BLaER1 treated with 17β-estradiol and CSF1 and Interleukin-3, amounts not matched to agents 10 nM and 100 nM (cell line): ENCODE results near the gene DIP2A.
"Not testable (repeated sequence)": the region's sequence is repeated elsewhere in the genome, so short reads cannot be mapped to it uniquely, and the experiment has no call there.

Experiments used
- H3K27ac ChIP-seq, 11 experiments: shearing (Covaris generic); formaldehyde crosslinking; 2 replicates each; pipeline ENCODE4 v1.8.1; 2022
- H3K27me3 ChIP-seq, 11 experiments: shearing (Covaris generic); formaldehyde crosslinking; 2 replicates each; pipeline ENCODE4 v1.8.1; 2022
- H3K36me3 ChIP-seq, 11 experiments: shearing (Covaris generic); formaldehyde crosslinking; 2 replicates each; pipeline ENCODE4 v1.8.1; 2022
- H3K4me1 ChIP-seq, 10 experiments: shearing (Covaris generic); formaldehyde crosslinking; 2 replicates each; pipeline ENCODE4 v1.8.1; 2022
- H3K4me2 ChIP-seq, 11 experiments: shearing (Covaris generic); formaldehyde crosslinking; 2 replicates each; pipeline ENCODE4 v1.8.1; 2022
- H3K4me3 ChIP-seq, 10 experiments: shearing (Covaris generic); formaldehyde crosslinking; 2 replicates each; pipeline ENCODE4 v1.8.1; 2022
- H3K9ac ChIP-seq, 11 experiments: shearing (Covaris generic); formaldehyde crosslinking; 2 replicates each; pipeline ENCODE4 v1.8.1; 2022
- H3K9me3 ChIP-seq, 11 experiments: shearing (Covaris generic); formaldehyde crosslinking; replicated peaks in 1 of 11; 2 replicates each; pipeline ENCODE4 v1.8.1; 2022
- H4K20me1 ChIP-seq, 11 experiments: shearing (Covaris generic); formaldehyde crosslinking; 2 replicates each; pipeline ENCODE4 v1.8.1; 2022
- Cebpa-rat ChIP-seq, 11 experiments: shearing (Covaris generic); IDR thresholded peaks; 2 replicates each; pipeline ENCODE4 v1.8.1; 2022

The DIP2A gene

DNA sequence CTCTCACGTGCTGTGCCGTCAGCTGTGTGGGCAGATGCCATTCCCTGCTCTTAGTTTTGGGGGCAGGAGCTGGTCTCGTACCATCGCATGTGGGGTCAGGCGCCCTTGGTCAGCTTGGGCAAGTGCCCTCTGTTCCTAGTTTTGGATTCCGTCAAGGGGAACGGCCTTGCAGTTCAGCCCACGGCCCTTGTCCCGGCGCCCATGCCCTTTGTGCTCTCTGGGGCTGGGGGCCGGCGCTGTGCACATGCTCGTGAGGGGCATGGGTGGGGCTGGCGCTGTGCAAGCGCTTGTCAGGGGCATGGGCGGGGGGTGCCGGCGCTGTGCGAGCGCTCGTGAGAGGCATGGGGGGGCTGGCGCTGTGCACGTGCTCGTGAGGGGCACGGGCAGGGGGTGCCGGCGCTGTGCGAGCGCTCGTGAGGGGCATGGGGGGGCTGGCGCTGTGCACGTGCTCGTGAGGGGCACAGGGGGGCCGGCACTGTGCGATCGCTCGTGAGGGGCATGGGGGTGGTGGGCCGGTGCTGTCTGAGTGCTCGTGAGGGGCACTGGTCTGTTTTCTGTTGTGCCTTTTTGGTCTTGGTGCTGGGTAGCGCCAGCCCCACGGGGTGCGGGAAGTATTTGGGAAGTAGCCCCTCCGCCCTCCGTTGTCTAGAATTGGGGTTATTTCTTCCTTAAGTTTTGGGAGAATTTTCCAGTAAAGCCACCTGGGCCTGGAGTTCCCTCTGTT, 29.5 kb upstream of the DIP2A start:
- no peaks in the 10 kb centered on the region for H3K27me3 ChIP-seq
- H3K9me3 ChIP-seq = no peaks in the 10 kb centered on the region
- no peak for TF ChIP-seq Cebpa-rat (IDR thresholded peaks at IDR 0.05)
- H3K9ac ChIP-seq = no peak overlapping the region
- no peak overlapping the region for H3K27ac ChIP-seq
- H3K4me3 ChIP-seq = no peak overlapping the region
- no peak overlapping the region for H3K4me2 ChIP-seq
- H4K20me1 ChIP-seq = peaks cover 0 to 52% (median 0%) of the 10 kb centered on the region in 11 experiments; a peak in 5 of 22 replicates
- peaks cover 49 to 94% (median 84%) of the 10 kb centered on the region in 11 experiments for H3K36me3 ChIP-seq
- H3K4me1 ChIP-seq = peaks cover 2 to 20% (median 11%) of the 10 kb centered on the region in 10 experiments

DNA sequence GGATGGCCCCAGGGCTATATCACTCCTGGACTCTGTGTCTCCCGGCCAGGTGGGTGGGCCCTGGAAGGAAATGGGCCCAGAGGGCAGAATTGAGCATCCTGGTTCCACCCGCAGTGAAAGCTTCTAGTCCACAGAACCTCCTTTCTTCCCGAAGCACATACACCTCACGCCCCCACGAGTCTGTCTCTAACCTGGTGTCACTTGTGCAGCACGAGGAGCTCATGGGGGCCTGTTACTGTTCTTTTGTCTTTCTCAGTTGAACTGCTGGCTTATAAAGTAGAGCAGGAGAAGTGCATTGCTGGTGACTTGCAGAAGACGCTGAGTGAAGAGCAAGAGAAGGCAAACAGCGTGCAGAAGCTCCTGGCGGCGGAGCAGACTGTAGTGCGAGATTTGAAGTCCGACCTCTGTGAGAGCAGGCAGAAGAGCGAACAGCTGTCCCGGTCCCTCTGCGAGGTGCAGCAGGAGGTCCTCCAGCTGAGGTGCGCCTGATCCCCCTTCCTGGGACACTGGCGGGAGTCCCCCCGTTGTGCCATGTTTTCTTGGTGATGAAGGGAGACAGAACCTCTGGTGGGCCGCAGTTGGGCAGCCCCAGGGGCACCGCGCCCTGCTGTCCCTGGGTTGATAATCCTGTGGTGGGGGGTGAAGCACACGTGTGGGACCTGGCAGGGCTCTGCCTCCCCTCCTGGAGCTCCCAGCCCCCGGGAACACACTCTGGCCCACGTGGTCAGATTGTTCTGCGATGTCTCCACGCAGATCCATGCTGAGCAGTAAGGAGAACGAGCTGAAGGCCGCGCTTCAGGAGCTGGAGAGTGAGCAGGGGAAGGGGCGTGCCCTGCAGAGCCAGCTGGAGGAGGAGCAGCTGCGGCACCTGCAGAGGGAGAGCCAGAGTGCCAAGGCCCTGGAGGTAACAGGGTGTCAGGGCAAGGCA, 28.7 kb upstream of the DIP2A start:
- TF ChIP-seq Cebpa-rat (IDR thresholded peaks at IDR 0.05) = no peak
- peaks cover 57 to 100% (median 93%) of the 10 kb centered on the region in 11 experiments for H3K36me3 ChIP-seq

DNA sequence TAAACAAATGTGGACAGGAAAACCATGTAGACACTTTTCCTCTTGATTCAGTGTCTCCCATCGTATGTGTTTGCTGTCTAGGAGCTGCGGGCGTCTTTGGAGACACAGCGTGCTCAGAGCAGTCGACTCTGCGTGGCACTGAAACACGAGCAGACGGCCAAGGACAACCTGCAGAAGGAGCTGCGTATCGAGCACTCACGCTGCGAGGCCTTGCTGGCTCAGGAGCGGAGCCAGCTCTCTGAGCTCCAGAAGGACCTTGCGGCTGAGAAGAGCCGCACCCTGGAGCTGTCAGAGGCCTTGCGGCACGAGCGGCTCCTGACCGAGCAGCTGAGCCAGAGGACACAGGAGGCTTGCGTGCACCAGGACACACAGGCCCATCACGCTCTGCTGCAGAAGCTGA, 27.2 kb upstream of the DIP2A start:
- Histone ChIP-seq H3K9me3 (no peaks in the 10 kb centered on the region), H3K4me2 (peak overlapping the region in 4 of 11 experiments; percentile 8 to 66 (median 38); a peak in 5 of 22 replicates), H4K20me1 (peaks cover 0 to 61% (median 0%) of the 10 kb centered on the region in 11 experiments; a peak in 6 of 22 replicates), H3K4me3 (no peak overlapping the region), H3K27ac (no peak overlapping the region), H3K36me3 (peaks cover 56 to 100% (median 95%) of the 10 kb centered on the region in 11 experiments), H3K9ac (peak overlapping the region in 1 of 11 experiments; percentile 6; a peak in 1 of 22 replicates), H3K27me3 (no peaks in the 10 kb centered on the region), H3K4me1 (peaks cover 0 to 26% (median 6%) of the 10 kb centered on the region in 10 experiments; a peak in 10 of 20 replicates)
- TF ChIP-seq Cebpa-rat (IDR thresholded peaks at IDR 0.05) = no peak

More for the DNA sequence above, 28.7 kb upstream of the DIP2A start:
- peaks cover 0 to 18% (median 8%) of the 10 kb centered on the region in 10 experiments; a peak in 11 of 20 replicates for H3K4me1 ChIP-seq
- no peaks in the 10 kb centered on the region for H3K9me3 ChIP-seq
- H3K27me3 ChIP-seq = no peaks in the 10 kb centered on the region
- H3K4me3 ChIP-seq = no peak overlapping the region
- H3K9ac ChIP-seq = no peak overlapping the region
- H3K27ac ChIP-seq = no peak overlapping the region
- H4K20me1 ChIP-seq = peaks cover 0 to 59% (median 0%) of the 10 kb centered on the region in 11 experiments; a peak in 5 of 22 replicates
- no peak overlapping the region for H3K4me2 ChIP-seq

DNA sequence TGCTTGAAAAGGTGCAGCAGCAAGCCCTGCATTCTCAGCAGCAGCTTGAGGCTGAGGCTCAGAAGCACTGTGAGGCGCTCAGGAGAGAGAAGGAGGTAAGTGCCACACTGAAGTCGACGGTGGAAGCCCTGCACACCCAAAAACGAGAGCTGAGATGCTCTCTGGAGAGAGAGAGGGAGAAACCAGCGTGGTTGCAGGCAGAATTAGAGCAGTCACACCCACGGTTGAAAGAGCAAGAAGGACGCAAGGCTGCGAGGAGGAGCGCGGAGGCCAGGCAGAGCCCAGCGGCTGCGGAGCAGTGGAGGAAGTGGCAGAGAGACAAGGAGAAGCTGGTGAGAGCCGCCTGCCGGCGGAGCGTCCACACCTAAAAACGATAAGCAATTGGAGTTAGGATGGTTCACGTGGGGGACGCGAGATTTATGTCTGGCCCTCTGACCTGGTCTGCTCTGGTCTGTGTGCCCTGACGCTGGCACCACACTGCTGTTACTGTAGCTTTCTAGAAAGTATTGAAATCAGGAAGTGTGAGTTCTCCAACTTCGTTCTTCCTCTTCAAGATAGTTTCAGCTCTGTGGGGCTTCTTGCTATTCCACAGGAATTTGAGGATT, 26.7 kb upstream of the DIP2A start:
- peak overlapping the region in 5 of 11 experiments; percentile 8 to 66 (median 29); a peak in 7 of 22 replicates for H3K4me2 ChIP-seq
- peaks cover 0 to 62% (median 0%) of the 10 kb centered on the region in 11 experiments; a peak in 6 of 22 replicates for H4K20me1 ChIP-seq
- peaks cover 0 to 31% (median 8%) of the 10 kb centered on the region in 10 experiments; a peak in 10 of 20 replicates for H3K4me1 ChIP-seq
- H3K27ac ChIP-seq = no peak overlapping the region
- no peaks in the 10 kb centered on the region for H3K27me3 ChIP-seq
- H3K4me3 ChIP-seq = no peak overlapping the region
- peak overlapping the region in 1 of 11 experiments; percentile 6; a peak in 1 of 22 replicates for H3K9ac ChIP-seq
- H3K9me3 ChIP-seq = no peaks in the 10 kb centered on the region
- TF ChIP-seq Cebpa-rat (IDR thresholded peaks at IDR 0.05) = no peak
- H3K36me3 ChIP-seq = peaks cover 53 to 100% (median 96%) of the 10 kb centered on the region in 11 experiments

DNA sequence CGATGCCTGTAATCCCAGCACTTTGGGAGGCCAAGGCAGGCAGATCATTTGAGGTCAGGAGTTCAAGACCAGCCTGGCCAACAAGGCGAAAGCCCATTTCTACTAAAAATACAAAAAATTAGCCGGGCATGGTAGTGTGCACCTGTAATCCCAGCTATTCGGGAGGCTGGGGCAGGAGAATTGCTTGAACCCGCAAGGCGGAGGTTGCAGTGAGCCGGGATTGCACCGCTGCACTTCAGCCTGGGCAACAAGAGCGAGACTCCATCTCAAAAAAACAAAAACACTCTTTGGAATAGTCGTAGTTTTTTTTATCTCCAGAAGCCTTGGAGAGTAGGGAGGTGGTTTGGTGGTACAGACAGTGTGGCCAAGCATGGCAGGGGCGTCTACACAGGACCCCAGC, 25.6 kb upstream of the DIP2A start:
- H3K4me2 ChIP-seq, H3K9me3 ChIP-seq, H3K4me3 ChIP-seq, H3K27me3 ChIP-seq, H3K27ac ChIP-seq, H3K9ac ChIP-seq: not testable (repeated sequence)
- peaks cover 0 to 64% (median 0%) of the 10 kb centered on the region in 11 experiments; a peak in 6 of 22 replicates for H4K20me1 ChIP-seq
- peaks cover 0 to 38% (median 10%) of the 10 kb centered on the region in 10 experiments; a peak in 10 of 20 replicates for H3K4me1 ChIP-seq
- H3K36me3 ChIP-seq = peaks cover 54 to 100% (median 96%) of the 10 kb centered on the region in 11 experiments

DNA sequence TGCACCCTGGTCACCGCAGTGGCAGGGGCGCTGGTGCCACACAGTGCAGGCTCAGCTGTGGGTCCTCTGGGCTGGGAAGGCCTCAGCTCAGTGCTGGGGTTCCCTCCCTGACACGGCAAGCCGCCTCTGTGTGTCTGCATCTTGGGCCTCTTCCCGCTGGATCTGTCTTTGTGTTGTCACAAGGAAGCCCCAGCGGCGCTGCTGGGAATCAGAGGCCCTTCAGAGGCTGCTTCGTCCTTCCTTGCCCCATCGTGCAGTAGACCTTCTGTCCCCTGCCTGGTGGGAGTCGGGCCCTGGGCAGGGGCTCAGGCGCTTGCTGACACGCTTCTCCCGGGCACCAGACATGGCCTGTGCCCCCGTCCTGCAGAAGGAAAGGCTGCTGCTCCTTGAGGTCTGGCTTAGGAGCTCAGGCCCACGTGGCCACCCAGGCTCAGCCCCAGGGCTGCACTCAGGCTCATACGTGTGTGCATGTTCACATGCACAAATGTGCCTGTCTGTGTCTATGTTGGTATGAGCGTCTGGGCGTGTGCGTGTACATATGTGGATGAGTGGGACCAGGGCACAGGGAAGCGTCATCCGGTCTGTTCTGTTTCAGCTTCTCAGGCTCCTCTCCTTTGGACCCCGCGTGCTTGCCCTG, 24.3 kb upstream of the DIP2A start:
- peaks cover 59 to 100% (median 99%) of the 10 kb centered on the region in 11 experiments for H3K36me3 ChIP-seq
- TF ChIP-seq Cebpa-rat (IDR thresholded peaks at IDR 0.05) = no peak
- H3K27ac ChIP-seq = no peak overlapping the region
- no peak overlapping the region for H3K4me3 ChIP-seq
- no peak overlapping the region for H3K4me2 ChIP-seq
- H3K9ac ChIP-seq = 0 out of 22 replicates have a peak overlapping the region, but pooled peaks of 2 of the 11 experiments have one; percentile 9 to 13
- H3K9me3 ChIP-seq = no peaks in the 10 kb centered on the region
- H3K4me1 ChIP-seq = peaks cover 0 to 38% (median 10%) of the 10 kb centered on the region in 10 experiments; a peak in 10 of 20 replicates
- H3K27me3 ChIP-seq = no peaks in the 10 kb centered on the region
- peaks cover 0 to 57% (median 0%) of the 10 kb centered on the region in 11 experiments; a peak in 6 of 22 replicates for H4K20me1 ChIP-seq

DNA sequence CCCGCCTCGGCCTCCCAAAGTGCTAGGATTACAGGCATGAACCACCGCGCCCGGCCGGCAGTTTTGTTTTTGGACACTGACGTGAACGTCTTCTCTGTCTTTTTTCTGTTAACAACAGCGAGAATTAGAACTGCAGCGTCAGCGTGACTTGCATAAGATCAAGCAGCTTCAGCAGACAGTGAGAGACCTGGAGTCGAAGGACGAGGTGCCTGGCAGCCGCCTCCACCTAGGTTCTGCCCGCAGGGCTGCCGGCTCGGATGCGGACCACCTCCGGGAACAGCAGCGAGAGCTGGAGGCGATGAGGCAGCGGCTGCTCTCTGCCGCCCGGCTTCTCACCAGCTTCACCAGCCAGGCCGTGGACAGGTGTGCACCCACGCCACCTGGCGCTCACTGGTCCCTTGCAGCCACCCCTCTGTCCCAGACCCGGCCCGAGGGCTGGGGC, 22.9 kb upstream of the DIP2A start:
- Histone ChIP-seq H3K27ac (no peak overlapping the region), H3K4me1 (peaks cover 0 to 38% (median 10%) of the 10 kb centered on the region in 10 experiments; a peak in 10 of 20 replicates), H3K9me3 (no peaks in the 10 kb centered on the region), H4K20me1 (peaks cover 0 to 49% (median 0%) of the 10 kb centered on the region in 11 experiments; a peak in 6 of 22 replicates), H3K9ac (no peak overlapping the region), H3K4me3 (no peak overlapping the region), H3K36me3 (peaks cover 59 to 100% (median 100%) of the 10 kb centered on the region in 11 experiments), H3K4me2 (peak overlapping the region in 2 of 11 experiments; percentile 11 to 62; a peak in 1 of 22 replicates), H3K27me3 (no peaks in the 10 kb centered on the region)
- no peak for TF ChIP-seq Cebpa-rat (IDR thresholded peaks at IDR 0.05)

DNA sequence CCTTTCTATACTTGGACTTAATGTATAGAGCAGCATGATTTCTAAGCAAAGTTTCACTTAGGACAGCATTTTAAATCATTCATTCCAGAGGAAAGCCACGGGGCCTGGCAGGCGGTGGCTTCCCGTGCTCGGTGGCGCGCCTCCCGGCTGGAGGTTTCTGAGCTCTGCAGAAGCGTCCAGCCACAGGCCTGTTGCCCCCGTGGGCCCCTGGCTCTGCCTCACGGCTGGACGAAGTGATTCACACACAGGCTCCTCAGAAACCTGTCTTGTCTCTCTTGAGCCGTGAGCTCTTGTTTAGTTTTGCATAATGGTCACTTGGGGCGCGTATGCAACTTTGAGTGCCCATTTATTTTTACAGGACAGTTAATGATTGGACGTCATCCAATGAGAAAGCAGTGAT, 22.1 kb upstream of the DIP2A start:
- H3K27ac ChIP-seq = no peak overlapping the region
- peak overlapping the region in 5 of 11 experiments; percentile 23 to 71 (median 34); a peak in 8 of 22 replicates for H3K4me2 ChIP-seq
- peaks cover 0 to 34% (median 9%) of the 10 kb centered on the region in 10 experiments; a peak in 10 of 20 replicates for H3K4me1 ChIP-seq
- H3K9me3 ChIP-seq = no peaks in the 10 kb centered on the region
- peaks cover 0 to 49% (median 0%) of the 10 kb centered on the region in 11 experiments; a peak in 7 of 22 replicates for H4K20me1 ChIP-seq
- no peaks in the 10 kb centered on the region for H3K27me3 ChIP-seq
- peaks cover 59 to 100% (median 100%) of the 10 kb centered on the region in 11 experiments for H3K36me3 ChIP-seq
- no peak overlapping the region for H3K4me3 ChIP-seq
- TF ChIP-seq Cebpa-rat (IDR thresholded peaks at IDR 0.05) = no peak
- no peak overlapping the region for H3K9ac ChIP-seq
